SH-SY5Y (cell line): Measurements from ENCODE around the gene ZNF513.

Source experiments
- GATA2 ChIP-seq: IDR thresholded peaks from 2 replicates; pipeline ENCODE4 v1.6.1; 2011; ENCODE audit warnings: mild to moderate bottlenecking, low read depth, low read length
- GATA3 ChIP-seq: IDR thresholded peaks from 2 replicates; pipeline ENCODE4 v1.6.1; 2011; ENCODE audit warnings: low read depth, mild to moderate bottlenecking, low read length, moderate library complexity

The ZNF513 gene

GRCh38 chr2:27380626-27381545, at the start of gene ZNF513:
Gene ZNF513 (minus strand): TSS chr2:27380734. CDS start chr2:27380526, 208 bp downstream.
- TF ChIP-seq GATA2 (no peak), GATA3 (no peak)

- TF ChIP-seq GATA2 (no peak), GATA3 (no peak)
These were observed 48.5 kb upstream of the ZNF513 start for GRCh38 chr2:27428978-27429541.

- TF ChIP-seq GATA3 (no peak), GATA2 (no peak)
These were observed 47.9 kb upstream of the ZNF513 start, which contains the start of gene NRBP1 for GRCh38 chr2:27428213-27428977. Gene NRBP1 (plus strand): TSS chr2:27428631. CDS start chr2:27433274, 4,643 bp downstream.

GRCh38 chr2:27427863-27428212, 47.3 kb upstream of the ZNF513 start:
- TF ChIP-seq GATA3 (no peak), GATA2 (no peak)

GRCh38 chr2:27422958-27423357, 42.4 kb upstream of the ZNF513 start:
- TF ChIP-seq GATA2 = no peak
- no peak for TF ChIP-seq GATA3

GRCh38 chr2:27421660-27422250, 41.2 kb upstream of the ZNF513 start:
- TF ChIP-seq GATA2 = no peak
- no peak for TF ChIP-seq GATA3

- no peak for TF ChIP-seq GATA3
These were observed 40.5 kb upstream of the ZNF513 start for GRCh38 chr2:27420996-27421395.

GRCh38 chr2:27416151-27416550, 35.6 kb upstream of the ZNF513 start:
- TF ChIP-seq GATA2 (no peak), GATA3 (no peak)

- TF ChIP-seq GATA2 = no peak
- no peak for TF ChIP-seq GATA3
These were observed 32.1 kb upstream of the ZNF513 start for GRCh38 chr2:27412419-27413152.

GRCh38 chr2:27409321-27410073, 29.0 kb upstream of the ZNF513 start, which contains the start of gene PPM1G:
Gene PPM1G (minus strand): TSS chr2:27409591. CDS start chr2:27409422, 169 bp downstream.
- TF ChIP-seq GATA3 (no peak), GATA2 (no peak)

- no peak for TF ChIP-seq GATA3
- no peak for TF ChIP-seq GATA2
These were observed 28.2 kb upstream of the ZNF513 start for GRCh38 chr2:27408601-27409320.

- TF ChIP-seq GATA2 = no peak
- no peak for TF ChIP-seq GATA3
These were observed 27.4 kb upstream of the ZNF513 start for GRCh38 chr2:27407798-27408491.

GRCh38 chr2:27400348-27401135, 20.0 kb upstream of the ZNF513 start:
- TF ChIP-seq GATA3 (no peak), GATA2 (no peak)
